Heart right ventricle (tissue), 16 donors: ENCODE data around the gene ITSN2. TPM values are rescaled to one million over a fixed set of nuclear protein-coding genes. Genes with fewer than 3 reads are reported as not detected.

ENCODE experiments used
- ATAC-seq, 8 donors: fragments of 200-7000 bp; cut with Tn5 transposase; one replicate each; pipeline ENCODE4 v1.9.1; 2020; ENCODE audit warnings: mild to moderate bottlenecking in 8 of 8, moderate library complexity in 8 of 8, moderate number of reproducible peaks in 1 of 8
- DNase-seq, 2 donors: peaks; one replicate each; pipeline ENCODE4 v3.0.0-alpha.2; 2020
- H3K27ac ChIP-seq, 10 donors: fragments of 200-600 bp; sonication (generic) in 2 of 10; one replicate each; pipeline versions ENCODE4 v1.5.0 to v1.8.0; 2020 to 2022; ENCODE audit warnings: mild to moderate bottlenecking in 3 of 10
- H3K27me3 ChIP-seq, 7 donors: fragments of 200-600 bp; one replicate each; pipeline ENCODE4 v1.8.0; 2021 to 2022; ENCODE audit warnings: mild to moderate bottlenecking in 2 of 7
- H3K36me3 ChIP-seq, 9 donors: fragments of 200-600 bp; sonication (generic) in 1 of 9; one replicate each; pipeline versions ENCODE4 v1.5.0 to v1.8.0; 2020 to 2022; ENCODE audit warnings: mild to moderate bottlenecking in 2 of 9
- H3K4me1 ChIP-seq, 9 donors: fragments of 200-600 bp; sonication (generic) in 1 of 9; one replicate each; pipeline versions ENCODE4 v1.5.0 to v1.8.0; 2020 to 2022; ENCODE audit warnings: mild to moderate bottlenecking in 4 of 9
- H3K4me3 ChIP-seq, 10 donors: fragments of 200-600 bp; sonication (generic) in 2 of 10; one replicate each; pipeline versions ENCODE4 v1.5.0 to v1.8.0; 2020 to 2022; ENCODE audit warnings: mild to moderate bottlenecking in 7 of 10, moderate library complexity in 2 of 10
- H3K9me3 ChIP-seq, 11 donors: fragments of 200-600 bp in 10 of 11; sonication (generic) in 2 of 11; one replicate each; pipeline versions ENCODE4 v1.5.0 to v1.8.0; 2013 to 2022; ENCODE audit warnings: mild to moderate bottlenecking in 2 of 11, control low read depth in 1 of 11, moderate library complexity in 1 of 11
- WGBS, 2 donors: extraction: QIAGEN DNeasy Blood & Tissue Kit; methylation state at CpG; one replicate each; pipeline ENCODE4 v1.1.7; 2013; ENCODE audit warnings: inconsistent platforms in 1 of 2; 5-methylcytosine and 5-hydroxymethylcytosine counted together
- intact Hi-C, 10 donors: fragments of 100-400 bp; cut with DNase I; formaldehyde crosslinking; loops; one replicate each; pipeline versions ENCODE4 v1.11.1 to v1.14.2; 2022
- polyA plus RNA-seq, 2 donors: library from polyadenylated mRNA; stranded (reverse); fragments of 200-250 nt; gene quantifications; one replicate each; pipeline ENCODE4 v1.2.3, GENCODE V29; 2013
- total RNA-seq, 10 donors: library from RNA; stranded (reverse); fragmentation: NEBNext Ultra II Directional in 3 of 10; extraction: Animal tissue kit (Norgen Biotek cat#: 25700) in 3 of 10; gene quantifications; one replicate each; pipeline versions ENCODE4 v1.2.1 to v1.2.4, GENCODE V29; 2021 to 2023
- TF ChIP-seq, protein P1 (sequence below), 9 donors: fragments of 200-600 bp; sonication (generic) in 2 of 9; IDR thresholded peaks; one replicate each; pipeline versions ENCODE4 v1.5.0 to v1.8.0; 2021 to 2022; ENCODE audit warnings: antibody characterized with exemption in 9 of 9, mild to moderate bottlenecking in 5 of 9, moderate library complexity in 1 of 9
- donor health status: Arrhythmogenic right ventricular cardiomyopathy.
- donor health status: ischemic (EF 13 %, LVEDD 7.1; RV severe dilation, severe dysfunction).
- donor health status: healthy with polysubstance abuse.
- donor health status: DM: no; HTN: yes; CAD: no.
- donor health status: DM: no; HTN: no; CAD: no.
- donor health status: ischemic (EF 25% LVEDD 6.9; RV normal size, moderate dysfunction).
- donor health status: ischemic (EF 25% LVEDD 5.7; RV mildly dilated, moderate dysfunction).
- donor health status: healthy.
- donor health status: DM: yes; HTN: yes; CAD: no.
- donor health status: Ischemic cardiomyopathy.
- donor health status: ischemic (EF 35%, LVEDD 5.7; RV mildly dilated, moderate dysfunction).
- donor health status: nonischemic (EF 11% LVEDD 7.7; RV severe dilation, severe dysfunction).
- donor health status: DM: yes; HTN: yes; CAD: no.
- donor health status: PGD.
- donor health status: ischemic (EF 29% LVEDD 5.4; RV normal size, mild dysfunction).
- donor health status: nonischemic (EF 23%, LVEDD 6.1; RV moderate dilation, normal function).

Gene ITSN2
- total and polyA plus RNA-seq, 12 donors: 16.8 to 49.8 (median 38.2) TPM

DNA sequence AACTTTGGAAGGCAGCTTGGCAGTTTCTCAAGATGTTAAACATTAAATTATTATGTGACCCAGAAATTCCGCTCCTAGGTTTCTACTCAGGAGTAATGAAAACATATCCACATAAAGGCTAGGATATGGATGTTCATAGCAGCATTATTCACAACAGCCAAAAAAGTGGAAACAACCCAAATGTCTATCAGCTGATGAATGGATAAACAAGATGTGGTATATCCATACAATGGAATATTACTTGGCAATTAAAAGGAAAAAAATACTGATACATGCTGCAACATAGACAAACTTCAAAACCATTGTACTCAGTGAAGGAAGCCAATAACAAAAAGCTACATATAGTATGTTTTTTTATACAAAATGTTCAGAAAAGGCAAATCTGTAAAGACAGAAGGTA is 197.8 kb downstream of the ITSN2 start:
- ATAC-seq (no peak), DNase-seq (no peak)
- 99 to 100% methylated on average over 1 of the region's 1 CpG for WGBS, 2 donors
- intact Hi-C loops: loop anchor here in 1 of 10 donors (2.0 kb wide), 1 partner anchor 336 kb away; no protein-coding TSS in a partner anchor
- Histone ChIP-seq H3K4me1 (no peaks in the 10 kb centered on the region), H3K27ac (no peak overlapping the region), H3K9me3 (peaks cover 0 to 9% (median 0%) of the 10 kb centered on the region in 11 donors), H3K36me3 (peaks cover 0 to 44% (median 6%) of the 10 kb centered on the region in 9 donors), H3K4me3 (no peak overlapping the region), H3K27me3 (no peaks in the 10 kb centered on the region)
- TF ChIP-seq, protein P1, sequence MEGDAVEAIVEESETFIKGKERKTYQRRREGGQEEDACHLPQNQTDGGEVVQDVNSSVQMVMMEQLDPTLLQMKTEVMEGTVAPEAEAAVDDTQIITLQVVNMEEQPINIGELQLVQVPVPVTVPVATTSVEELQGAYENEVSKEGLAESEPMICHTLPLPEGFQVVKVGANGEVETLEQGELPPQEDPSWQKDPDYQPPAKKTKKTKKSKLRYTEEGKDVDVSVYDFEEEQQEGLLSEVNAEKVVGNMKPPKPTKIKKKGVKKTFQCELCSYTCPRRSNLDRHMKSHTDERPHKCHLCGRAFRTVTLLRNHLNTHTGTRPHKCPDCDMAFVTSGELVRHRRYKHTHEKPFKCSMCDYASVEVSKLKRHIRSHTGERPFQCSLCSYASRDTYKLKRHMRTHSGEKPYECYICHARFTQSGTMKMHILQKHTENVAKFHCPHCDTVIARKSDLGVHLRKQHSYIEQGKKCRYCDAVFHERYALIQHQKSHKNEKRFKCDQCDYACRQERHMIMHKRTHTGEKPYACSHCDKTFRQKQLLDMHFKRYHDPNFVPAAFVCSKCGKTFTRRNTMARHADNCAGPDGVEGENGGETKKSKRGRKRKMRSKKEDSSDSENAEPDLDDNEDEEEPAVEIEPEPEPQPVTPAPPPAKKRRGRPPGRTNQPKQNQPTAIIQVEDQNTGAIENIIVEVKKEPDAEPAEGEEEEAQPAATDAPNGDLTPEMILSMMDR (IDR thresholded peaks at IDR 0.05): no peak

DNA sequence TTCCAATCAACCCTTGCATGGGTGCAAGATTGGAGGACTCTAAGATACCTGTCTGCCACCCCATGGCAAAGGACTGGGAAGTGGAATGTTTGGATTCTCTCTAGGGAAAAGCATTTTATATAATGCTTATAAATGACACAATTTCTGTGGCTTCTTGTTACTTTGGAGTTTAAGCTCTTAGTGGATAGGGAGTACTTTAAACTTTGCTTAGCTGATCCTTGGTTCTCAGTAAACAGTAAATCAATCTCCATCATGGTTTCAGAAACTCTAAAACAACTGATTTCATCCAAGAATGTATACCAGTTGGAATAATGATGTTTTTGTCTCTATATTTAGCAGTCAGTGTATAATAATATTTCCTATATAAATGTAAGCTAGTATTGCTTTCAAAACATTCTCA is 199.6 kb downstream of the ITSN2 start:
- DNase-seq: no peak
- no peak overlapping the region for H3K27ac ChIP-seq
- no peaks in the 10 kb centered on the region for H3K4me1 ChIP-seq
- H3K4me3 ChIP-seq: no peak overlapping the region
- intact Hi-C loops: no loop called here
- TF ChIP-seq, protein P1 (IDR thresholded peaks at IDR 0.05): no peak
- H3K9me3 ChIP-seq: peaks cover 0 to 9% (median 0%) of the 10 kb centered on the region in 11 donors
- no peak for ATAC-seq
- no peaks in the 10 kb centered on the region for H3K27me3 ChIP-seq
- H3K36me3 ChIP-seq: peaks cover 0 to 44% (median 6%) of the 10 kb centered on the region in 9 donors

DNA sequence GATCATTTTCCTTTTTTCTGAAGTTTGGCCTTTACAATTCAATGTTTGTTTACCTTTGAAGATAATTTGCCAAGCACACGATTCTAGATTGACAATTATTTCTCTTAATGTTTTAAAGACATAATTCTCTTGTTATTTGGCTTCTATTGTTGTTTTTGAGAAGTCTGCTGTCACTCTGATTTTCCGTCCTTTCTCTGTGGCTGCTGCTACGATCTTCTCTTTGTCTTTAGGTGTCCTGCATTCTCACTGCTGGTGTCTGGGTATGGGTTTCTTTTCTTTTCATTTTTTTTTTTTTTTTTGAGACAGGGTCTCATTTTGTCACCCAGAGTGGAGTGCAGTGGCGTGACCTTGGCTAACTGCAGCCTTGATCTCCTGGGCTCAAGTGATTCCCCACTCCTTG is 200.6 kb downstream of the ITSN2 start:
- ATAC-seq (no peak), DNase-seq (no peak)
- H3K4me3 ChIP-seq: no peak overlapping the region
- TF ChIP-seq, protein P1 (IDR thresholded peaks at IDR 0.05): no peak
- H3K4me1 ChIP-seq: no peaks in the 10 kb centered on the region
- peaks cover 0 to 50% (median 6%) of the 10 kb centered on the region in 9 donors for H3K36me3 ChIP-seq
- intact Hi-C loops: no loop called here
- peaks cover 0 to 9% (median 0%) of the 10 kb centered on the region in 11 donors for H3K9me3 ChIP-seq
- 94 to 95% methylated on average over 4 of the region's 4 CpGs for WGBS, 2 donors
- no peaks in the 10 kb centered on the region for H3K27me3 ChIP-seq
- H3K27ac ChIP-seq: no peak overlapping the region

DNA sequence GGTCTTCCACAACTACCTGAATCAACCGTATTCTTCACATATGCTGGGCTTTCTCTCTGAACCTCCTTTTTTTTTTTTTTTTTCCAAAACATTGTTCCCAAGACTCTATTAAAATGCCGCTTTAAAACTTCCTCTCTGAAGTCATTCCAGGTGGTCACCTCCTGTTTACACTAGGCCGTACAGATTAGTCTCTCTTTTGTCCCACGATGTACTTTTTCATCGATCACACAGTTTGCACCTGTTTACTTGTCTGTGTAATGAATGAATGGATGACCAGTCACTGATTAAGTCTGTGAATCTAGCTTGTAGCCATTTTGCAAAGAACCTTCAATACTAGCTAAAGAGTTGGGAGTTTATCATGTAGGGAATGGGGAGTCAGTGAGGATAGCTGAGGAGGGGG is 202.2 kb downstream of the ITSN2 start:
- Histone ChIP-seq H3K36me3 (peaks cover 0 to 53% (median 6%) of the 10 kb centered on the region in 9 donors), H3K4me1 (no peaks in the 10 kb centered on the region), H3K4me3 (no peak overlapping the region), H3K27me3 (no peaks in the 10 kb centered on the region), H3K27ac (no peak overlapping the region), H3K9me3 (peaks cover 0 to 9% (median 0%) of the 10 kb centered on the region in 11 donors)
- ATAC-seq (no peak), DNase-seq (no peak)
- intact Hi-C loops: no loop called here
- TF ChIP-seq, protein P1 (IDR thresholded peaks at IDR 0.05): no peak
- 83 to 88% methylated on average over 5 of the region's 5 CpGs for WGBS, 2 donors
